MM.1S (cell line): ENCODE results near the gene PTP4A2.

Experiments used
- DNase-seq: peaks from one replicate; pipeline ENCODE4 v3.0.0-alpha.2; 2015
- H2AFZ ChIP-seq: fragments of 300-600 bp; sonication (generic); 2 replicates; pipeline ENCODE4 v1.6.0; 2016; ENCODE audit warnings: antibody characterized with exemption, low read length
- H3F3A ChIP-seq: fragments of 300-600 bp; sonication (generic); 2 replicates; pipeline ENCODE4 v1.6.1; 2016; ENCODE audit warnings: mild to moderate bottlenecking, antibody characterized with exemption, low read length, moderate library complexity, mixed read lengths; ENCODE audit not compliant: insufficient read depth
- H3K27ac ChIP-seq: fragments of 300-600 bp; sonication (generic); 2 replicates; pipeline ENCODE4 v1.5.1; 2016; ENCODE audit warnings: mild to moderate bottlenecking, low read length
- H3K27me3 ChIP-seq: fragments of 300-600 bp; sonication (generic); replicated peaks from 2 replicates; pipeline ENCODE4 v1.6.0; 2016; ENCODE audit warnings: low read length; ENCODE audit not compliant: insufficient read depth
- H3K36me3 ChIP-seq: fragments of 300-600 bp; sonication (generic); replicated peaks from 2 replicates; pipeline ENCODE4 v1.6.1; 2016; ENCODE audit warnings: mild to moderate bottlenecking, low read length, mixed read lengths; ENCODE audit not compliant: insufficient read depth
- H3K4me1 ChIP-seq: fragments of 300-600 bp; sonication (generic); 2 replicates; pipeline ENCODE4 v1.6.1; 2016; ENCODE audit warnings: low read length, mixed read lengths
- H3K4me2 ChIP-seq: fragments of 300-600 bp; sonication (generic); 2 replicates; pipeline ENCODE4 v1.6.0; 2016; ENCODE audit warnings: low read depth, low read length
- H3K4me3 ChIP-seq: fragments of 300-600 bp; sonication (generic); 2 replicates; pipeline ENCODE4 v1.5.1; 2016; ENCODE audit warnings: low read length, mixed read lengths
- H3K79me2 ChIP-seq: fragments of 300-600 bp; sonication (generic); 2 replicates; pipeline ENCODE4 v1.6.1; 2016; ENCODE audit warnings: mixed run types, low read length, mixed read lengths
- H3K9ac ChIP-seq: fragments of 300-600 bp; sonication (generic); 2 replicates; pipeline ENCODE4 v1.6.1; 2016; ENCODE audit warnings: low read length, mixed read lengths
- H3K9me2 ChIP-seq: fragments of 300-600 bp; sonication (generic); replicated peaks from 2 replicates; pipeline ENCODE4 v1.6.1; 2016; ENCODE audit warnings: mild to moderate bottlenecking, low read length, mixed read lengths; ENCODE audit not compliant: insufficient read depth
- H3K9me3 ChIP-seq: fragments of 300-600 bp; sonication (generic); replicated peaks from 2 replicates; pipeline ENCODE4 v1.6.1; 2016; ENCODE audit warnings: mild to moderate bottlenecking, low read length, mixed read lengths; ENCODE audit not compliant: insufficient read depth
- H4K20me1 ChIP-seq: fragments of 300-600 bp; sonication (generic); 2 replicates; pipeline ENCODE4 v1.6.1; 2016; ENCODE audit warnings: mild to moderate bottlenecking, low read length, moderate library complexity, mixed read lengths; ENCODE audit not compliant: insufficient read depth
- EZH2 ChIP-seq: fragments of 300-600 bp; sonication (generic); optimal IDR thresholded peaks from 2 replicates; pipeline ENCODE3; 2017; ENCODE audit warnings: low read depth, mild to moderate bottlenecking, antibody characterized with exemption, low read length, mixed read lengths
- EZH2phosphoT487 ChIP-seq: fragments of 300-600 bp; sonication (generic); IDR thresholded peaks from 2 replicates; pipeline ENCODE4 v1.6.1; 2018; ENCODE audit warnings: antibody characterized with exemption, low read length
- TF ChIP-seq, protein P1 (sequence below): fragments of 300-600 bp; sonication (generic); IDR thresholded peaks from 2 replicates; pipeline ENCODE4 v1.5.1; 2016; ENCODE audit warnings: antibody characterized with exemption, low read length, mixed read lengths

The PTP4A2 gene

DNA sequence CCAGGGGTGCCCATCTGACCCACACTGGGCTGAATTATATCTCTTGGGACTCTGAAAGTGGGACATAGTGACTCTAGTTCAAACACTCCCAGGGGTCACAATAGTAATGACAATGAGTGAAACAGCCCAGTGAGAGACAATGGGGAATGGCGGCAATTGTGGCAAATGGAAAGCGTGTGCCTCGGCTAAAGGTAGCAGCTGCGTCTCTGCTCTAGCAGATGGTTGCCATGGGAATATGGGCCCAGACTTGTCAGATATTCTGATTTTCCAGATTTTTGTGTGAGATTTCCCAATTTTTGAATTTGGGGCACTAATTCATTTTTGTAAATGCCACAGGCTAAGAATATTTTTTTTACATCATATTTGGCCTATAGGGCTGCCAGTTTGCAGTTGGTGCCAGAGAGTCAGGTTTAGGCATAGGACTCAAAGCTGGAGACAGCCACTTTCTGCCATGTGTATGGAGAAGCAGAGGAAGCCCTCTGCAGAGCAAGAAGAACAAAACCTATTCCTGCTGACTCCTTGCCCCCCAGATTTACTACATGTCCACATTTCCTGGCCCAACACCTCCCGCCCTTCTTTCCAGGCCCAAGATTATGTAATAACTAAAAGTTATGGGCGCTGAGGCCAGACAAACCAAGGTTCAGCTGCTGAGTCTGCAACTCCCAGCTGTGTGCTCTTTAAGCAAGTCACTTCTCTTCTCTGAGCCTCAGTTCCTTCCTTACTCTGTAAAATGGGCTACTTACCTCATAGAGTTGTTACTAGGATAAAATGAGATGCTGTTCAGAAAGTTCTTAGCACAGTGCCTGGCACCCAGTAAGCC lies 21.6 kb upstream of the PTP4A2 start:
- Histone ChIP-seq H3K4me2 (no peak overlapping the region), H3K27ac (no peak overlapping the region), H3K9ac (no peak overlapping the region), H3K9me3 (no peaks in the 10 kb centered on the region), H3K79me2 (no peaks in the 10 kb centered on the region), H3K4me3 (no peak overlapping the region), H3K36me3 (no peaks in the 10 kb centered on the region), H3F3A (peaks cover 8% of the 10 kb centered on the region), H3K9me2 (no peaks in the 10 kb centered on the region), H3K27me3 (no peaks in the 10 kb centered on the region), H4K20me1 (no peaks in the 10 kb centered on the region), H2AFZ (no peak overlapping the region), H3K4me1 (peaks cover 20% of the 10 kb centered on the region)
- TF ChIP-seq, protein P1, sequence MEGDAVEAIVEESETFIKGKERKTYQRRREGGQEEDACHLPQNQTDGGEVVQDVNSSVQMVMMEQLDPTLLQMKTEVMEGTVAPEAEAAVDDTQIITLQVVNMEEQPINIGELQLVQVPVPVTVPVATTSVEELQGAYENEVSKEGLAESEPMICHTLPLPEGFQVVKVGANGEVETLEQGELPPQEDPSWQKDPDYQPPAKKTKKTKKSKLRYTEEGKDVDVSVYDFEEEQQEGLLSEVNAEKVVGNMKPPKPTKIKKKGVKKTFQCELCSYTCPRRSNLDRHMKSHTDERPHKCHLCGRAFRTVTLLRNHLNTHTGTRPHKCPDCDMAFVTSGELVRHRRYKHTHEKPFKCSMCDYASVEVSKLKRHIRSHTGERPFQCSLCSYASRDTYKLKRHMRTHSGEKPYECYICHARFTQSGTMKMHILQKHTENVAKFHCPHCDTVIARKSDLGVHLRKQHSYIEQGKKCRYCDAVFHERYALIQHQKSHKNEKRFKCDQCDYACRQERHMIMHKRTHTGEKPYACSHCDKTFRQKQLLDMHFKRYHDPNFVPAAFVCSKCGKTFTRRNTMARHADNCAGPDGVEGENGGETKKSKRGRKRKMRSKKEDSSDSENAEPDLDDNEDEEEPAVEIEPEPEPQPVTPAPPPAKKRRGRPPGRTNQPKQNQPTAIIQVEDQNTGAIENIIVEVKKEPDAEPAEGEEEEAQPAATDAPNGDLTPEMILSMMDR = no peak
- TF ChIP-seq EZH2phosphoT487 (no peak), EZH2 (no peak)
- DNase-seq = no peak

DNA sequence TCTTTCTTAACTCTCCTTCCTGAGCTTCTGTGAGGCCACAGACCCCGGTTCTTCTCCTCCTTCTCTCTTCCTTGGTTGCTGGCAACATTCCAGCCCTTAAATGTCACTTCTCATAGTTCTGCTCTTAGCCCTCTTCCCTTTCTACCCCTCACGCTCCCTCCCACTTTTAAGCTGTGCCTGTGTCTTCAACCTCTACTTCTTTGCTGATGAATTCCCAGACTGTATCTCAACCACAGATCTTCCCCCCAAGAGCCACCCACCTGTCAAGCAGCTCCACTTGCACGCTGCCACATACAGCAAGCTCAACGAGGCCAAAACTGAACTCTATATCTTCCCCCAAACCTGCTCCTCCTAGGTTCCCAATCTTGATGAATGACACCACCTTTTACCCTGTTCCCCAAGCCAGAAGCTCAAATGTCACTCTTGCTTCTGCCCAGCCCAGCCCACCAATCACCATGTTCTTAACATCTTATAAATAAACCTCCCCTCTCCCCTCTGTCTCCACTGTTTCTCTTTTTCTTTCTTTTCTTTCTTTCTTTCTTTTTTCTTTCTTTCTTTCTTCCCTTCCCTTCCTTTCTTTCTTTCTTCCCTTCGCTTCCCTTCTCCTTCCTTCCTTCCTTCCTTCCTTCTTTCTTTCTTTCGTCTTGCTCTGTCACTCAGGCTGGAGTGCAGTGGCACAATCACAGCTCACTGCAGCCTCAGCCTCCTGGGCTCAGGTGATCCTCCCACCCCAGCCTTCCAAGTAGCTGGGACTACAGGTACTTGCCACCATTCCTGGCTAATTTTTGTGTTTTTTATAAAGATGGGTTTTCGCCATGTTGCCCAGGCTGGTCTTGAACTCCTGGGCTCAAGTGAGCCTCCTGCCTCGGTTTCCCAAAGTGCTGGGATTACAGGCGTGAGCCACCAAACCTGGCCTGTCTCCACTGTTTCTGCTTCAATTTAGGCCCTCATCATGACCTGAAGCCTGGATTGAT lies 19.8 kb upstream of the PTP4A2 start:
- Histone ChIP-seq H3K9me3 (no peaks in the 10 kb centered on the region), H3K4me2 (no peak overlapping the region), H3K4me3 (no peak overlapping the region), H3K4me1 (peaks cover 16% of the 10 kb centered on the region), H3K27ac (no peak overlapping the region), H3K27me3 (no peaks in the 10 kb centered on the region), H3K9me2 (no peaks in the 10 kb centered on the region), H3K79me2 (no peaks in the 10 kb centered on the region), H3K9ac (no peak overlapping the region), H4K20me1 (no peaks in the 10 kb centered on the region), H3F3A (peaks cover 10% of the 10 kb centered on the region), H2AFZ (0 out of 2 replicates have a peak overlapping the region, but pooled peaks have one; percentile 22), H3K36me3 (no peaks in the 10 kb centered on the region)
- no peak for DNase-seq
- TF ChIP-seq EZH2 = no peak
- TF ChIP-seq, protein P1 = no peak
- no peak for TF ChIP-seq EZH2phosphoT487

DNA sequence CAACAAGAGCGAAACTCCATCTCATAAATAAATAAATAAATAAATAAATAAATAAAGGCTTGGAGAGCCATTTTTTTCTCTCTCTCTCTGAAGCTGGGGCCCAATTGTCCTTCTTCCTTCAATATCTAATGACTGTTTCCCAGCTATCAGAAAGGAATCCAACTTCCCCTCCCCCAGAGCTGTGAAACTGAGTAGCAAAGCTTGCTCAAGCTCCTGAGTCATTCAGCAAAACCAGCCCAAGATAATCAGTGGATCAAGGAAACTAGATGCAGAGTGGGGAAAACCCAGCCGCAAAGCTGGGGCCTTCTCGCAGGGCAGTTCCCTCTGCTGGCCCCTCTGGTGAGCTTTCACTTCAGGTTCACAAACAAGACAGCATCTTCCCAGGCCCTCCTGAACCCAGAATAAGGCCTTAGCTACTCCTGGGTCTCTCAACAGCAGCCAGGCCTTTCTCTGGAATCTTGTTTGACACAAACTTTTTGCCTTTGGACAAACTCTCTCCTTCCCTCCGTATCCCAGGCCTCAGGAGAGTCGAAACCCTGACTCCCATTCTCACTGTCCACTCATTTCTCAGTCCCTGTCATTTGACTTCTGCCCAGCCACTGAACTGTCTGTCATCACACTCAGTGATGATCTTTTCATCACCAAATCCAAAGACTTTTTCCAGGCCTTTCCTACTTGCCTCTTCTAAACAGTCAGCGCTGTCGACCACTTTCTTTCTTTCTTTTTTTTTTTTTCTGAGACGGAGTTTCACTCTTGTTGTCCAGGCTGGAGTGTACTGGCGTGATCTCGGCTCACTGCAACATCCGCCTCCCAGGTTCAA lies 18.0 kb upstream of the PTP4A2 start:
- DNase-seq = peak; percentile 92
- Histone ChIP-seq H3K4me3 (no peak overlapping the region), H3K27ac (peak overlapping the region; percentile 64; the same call in 1 of the 2 replicates), H3K9me2 (no peaks in the 10 kb centered on the region), H3K9me3 (no peaks in the 10 kb centered on the region), H3K27me3 (no peaks in the 10 kb centered on the region), H3K4me1 (peaks cover 25% of the 10 kb centered on the region), H3F3A (peaks cover 10% of the 10 kb centered on the region), H3K79me2 (no peaks in the 10 kb centered on the region), H2AFZ (peak overlapping the region; percentile 55), H3K36me3 (no peaks in the 10 kb centered on the region), H4K20me1 (no peaks in the 10 kb centered on the region), H3K9ac (0 out of 2 replicates have a peak overlapping the region, but pooled peaks have one; percentile 8), H3K4me2 (peak overlapping the region; percentile 44; the same call in 1 of the 2 replicates)
- TF ChIP-seq EZH2phosphoT487 = no peak
- TF ChIP-seq, protein P1 = peak; percentile 36
